Neural progenitor cell (in vitro differentiated cells): ENCODE measurements around the gene PPFIA4. TPM values are rescaled to one million over a fixed set of nuclear protein-coding genes. Genes with fewer than 3 reads are reported as not detected.
A peak's percentile ranks its signal among the peaks of the same experiment; 100 is the strongest.
"Not testable (repeated sequence)": the region's sequence is repeated elsewhere in the genome, so short reads cannot be mapped to it uniquely, and the experiment has no call there.

Source experiments
- DNase-seq: peaks from one replicate; pipeline ENCODE4 v3.0.0-alpha.2; 2016; ENCODE audit warnings: low spot score
- H2AFZ ChIP-seq: fragments of 200-600 bp; sonication (generic); replicated peaks from 2 replicates; pipeline ENCODE4 v1.6.1; 2016; ENCODE audit warnings: antibody characterized with exemption
- H3F3A ChIP-seq: fragments of 200-600 bp; sonication (generic); 2 replicates; pipeline ENCODE4 v1.6.1; 2016; ENCODE audit warnings: antibody characterized with exemption, low read depth
- H3K27ac ChIP-seq: fragments of 200-600 bp; sonication (generic); 2 replicates; pipeline ENCODE4 v1.5.1; 2016; ENCODE audit warnings: mild to moderate bottlenecking
- H3K27me3 ChIP-seq: fragments of 200-600 bp; sonication (generic); 2 replicates; pipeline ENCODE4 v1.6.1; 2016; ENCODE audit warnings: mild to moderate bottlenecking, moderate library complexity
- H3K36me3 ChIP-seq: fragments of 200-600 bp; sonication (generic); 2 replicates; pipeline ENCODE4 v1.5.1; 2016
- H3K4me1 ChIP-seq: fragments of 200-600 bp; sonication (generic); 2 replicates; pipeline ENCODE4 v1.6.1; 2016; ENCODE audit warnings: mixed run types
- H3K4me2 ChIP-seq: fragments of 200-600 bp; sonication (generic); 2 replicates; pipeline ENCODE4 v1.6.1; 2016
- H3K4me3 ChIP-seq: fragments of 200-600 bp; sonication (generic); 2 replicates; pipeline ENCODE4 v1.5.1; 2016
- H3K79me2 ChIP-seq: fragments of 200-600 bp; sonication (generic); 2 replicates; pipeline ENCODE4 v1.6.1; 2016; ENCODE audit warnings: low read depth
- H3K9ac ChIP-seq: fragments of 200-600 bp; sonication (generic); 2 replicates; pipeline ENCODE4 v1.6.1; 2016
- H3K9me3 ChIP-seq: fragments of 200-600 bp; sonication (generic); 2 replicates; pipeline ENCODE4 v1.5.1; 2016; ENCODE audit warnings: low read depth
- H4K20me1 ChIP-seq: fragments of 200-600 bp; sonication (generic); 2 replicates; pipeline ENCODE4 v1.6.1; 2016; ENCODE audit warnings: low read depth
- H3K27ac Mint-ChIP-seq: 3 replicates; pipeline ENCODE4 v1.8.0; 2021; ENCODE audit warnings: mixed read lengths
- H3K27me3 Mint-ChIP-seq: 2 replicates; pipeline ENCODE4 v1.8.0; 2022; ENCODE audit warnings: low read depth, mild to moderate bottlenecking, inconsistent platforms, moderate library complexity, mixed read lengths; ENCODE audit not compliant: insufficient read depth
- H3K36me3 Mint-ChIP-seq: 3 replicates; pipeline ENCODE4 v1.8.0; 2021; ENCODE audit warnings: mixed read lengths
- H3K4me1 Mint-ChIP-seq: 3 replicates; pipeline ENCODE4 v1.8.0; 2021; ENCODE audit warnings: mixed read lengths
- H3K4me3 Mint-ChIP-seq: 3 replicates; pipeline ENCODE4 v1.8.0; 2021; ENCODE audit warnings: mild to moderate bottlenecking, moderate library complexity, mixed read lengths
- H3K9me3 Mint-ChIP-seq: 3 replicates; pipeline ENCODE4 v1.8.0; 2020; ENCODE audit warnings: mixed read lengths
- CTCF ChIP-seq: fragments of 200-600 bp; sonication (generic); IDR thresholded peaks from 2 replicates; pipeline ENCODE4 v1.5.1; 2017; ENCODE audit warnings: antibody characterized with exemption, mild to moderate bottlenecking
- EZH2 ChIP-seq: fragments of 200-600 bp; sonication (generic); IDR thresholded peaks from 2 replicates; pipeline ENCODE4 v1.6.1; 2017; ENCODE audit warnings: antibody characterized with exemption, mild to moderate bottlenecking, moderate library complexity
- EZH2phosphoT487 ChIP-seq: fragments of 200-600 bp; sonication (generic); IDR thresholded peaks from 2 replicates; pipeline ENCODE4 v1.6.1; 2017; ENCODE audit warnings: antibody characterized with exemption
- total RNA-seq: library from RNA; depleted of rRNA; stranded (reverse); fragments of >200 nt; gene quantifications from 2 replicates; pipeline ENCODE4 v1.2.3, GENCODE V29; 2015; ENCODE audit warnings: low replicate concordance

PPFIA4 gene
- total RNA-seq, 1 donor from 2014 or later: 23.5 TPM

GRCh38 chr1:203017061-203017460, 9.2 kb upstream of the PPFIA4 start:
- no peak overlapping the region for H3K27ac ChIP-seq
- no peak for TF ChIP-seq CTCF
- no peak for TF ChIP-seq EZH2
- no peak for TF ChIP-seq EZH2phosphoT487
- H3F3A ChIP-seq: peaks cover 5% of the 10 kb centered on the region
- peaks cover 22% of the 10 kb centered on the region for H3K79me2 ChIP-seq
- Mint-ChIP-seq H3K27me3 (peaks cover 4% of the 10 kb centered on the region), H3K4me3 (no peak overlapping the region), H3K36me3 (peaks cover 44% of the 10 kb centered on the region), H3K27ac (no peak overlapping the region), H3K9me3 (no peaks in the 10 kb centered on the region), H3K4me1 (no peaks in the 10 kb centered on the region)
- H3K27me3 ChIP-seq: no peaks in the 10 kb centered on the region
- no peak overlapping the region for H3K9ac ChIP-seq
- peaks cover 4% of the 10 kb centered on the region for H4K20me1 ChIP-seq
- H3K4me2 ChIP-seq: no peak overlapping the region
- no peak for DNase-seq
- H3K9me3 ChIP-seq: no peaks in the 10 kb centered on the region
- H3K36me3 ChIP-seq: peaks cover 22% of the 10 kb centered on the region
- no peak overlapping the region for H3K4me3 ChIP-seq
- no peak overlapping the region for H2AFZ ChIP-seq
- no peaks in the 10 kb centered on the region for H3K4me1 ChIP-seq

- H3K4me1 ChIP-seq: no peaks in the 10 kb centered on the region
- H3K9me3 ChIP-seq: no peaks in the 10 kb centered on the region
- peaks cover 19% of the 10 kb centered on the region for H3K79me2 ChIP-seq
- no peak overlapping the region for H3K27ac ChIP-seq
- H3K9me3 Mint-ChIP-seq: no peaks in the 10 kb centered on the region
- H3K36me3 ChIP-seq: peaks cover 22% of the 10 kb centered on the region
- no peak overlapping the region for H2AFZ ChIP-seq
- no peak overlapping the region for H3K4me2 ChIP-seq
- DNase-seq: no peak
- no peak overlapping the region for H3K4me3 ChIP-seq
- no peak for TF ChIP-seq CTCF
- TF ChIP-seq EZH2phosphoT487: no peak
- TF ChIP-seq EZH2: no peak
- peaks cover 44% of the 10 kb centered on the region for H3K36me3 Mint-ChIP-seq
- H3K9ac ChIP-seq: no peak overlapping the region
- peaks cover 5% of the 10 kb centered on the region for H3F3A ChIP-seq
- no peak overlapping the region for H3K4me3 Mint-ChIP-seq
- no peak overlapping the region for H3K27ac Mint-ChIP-seq
- no peaks in the 10 kb centered on the region for H3K27me3 ChIP-seq
- no peaks in the 10 kb centered on the region for H3K4me1 Mint-ChIP-seq
- H3K27me3 Mint-ChIP-seq: peaks cover 4% of the 10 kb centered on the region
- H4K20me1 ChIP-seq: peaks cover 4% of the 10 kb centered on the region
Observed at GRCh38 chr1:203017692-203018091, 8.6 kb upstream of the PPFIA4 start.

- not testable (repeated sequence) for H3K27ac Mint-ChIP-seq, H3K79me2 ChIP-seq, H3K9ac ChIP-seq, H4K20me1 ChIP-seq, H3K4me3 Mint-ChIP-seq, DNase-seq, H3K4me1 ChIP-seq, H3K4me2 ChIP-seq, H3K27ac ChIP-seq, H3K27me3 Mint-ChIP-seq, H3K9me3 Mint-ChIP-seq, H2AFZ ChIP-seq, H3K4me3 ChIP-seq, H3K9me3 ChIP-seq
- H3K4me1 Mint-ChIP-seq: peaks cover 10% of the 10 kb centered on the region
- H3K36me3 Mint-ChIP-seq: peaks cover 32% of the 10 kb centered on the region
- H3K36me3 ChIP-seq: peaks cover 27% of the 10 kb centered on the region
- H3F3A ChIP-seq: peaks cover 30% of the 10 kb centered on the region
- H3K27me3 ChIP-seq: peaks cover 21% of the 10 kb centered on the region
Observed at GRCh38 chr1:203022855-203023254, 3.4 kb upstream of the PPFIA4 start.

- no peaks in the 10 kb centered on the region for H3K79me2 ChIP-seq
- H3K9ac ChIP-seq: no peak overlapping the region
- peaks cover 25% of the 10 kb centered on the region for H3K36me3 Mint-ChIP-seq
- H4K20me1 ChIP-seq: peaks cover 17% of the 10 kb centered on the region
- H3K27me3 ChIP-seq: peaks cover 38% of the 10 kb centered on the region
- H3K27ac ChIP-seq: no peak overlapping the region
- H3K36me3 ChIP-seq: peaks cover 18% of the 10 kb centered on the region
- no peak overlapping the region for H3K4me3 ChIP-seq
- peaks cover 14% of the 10 kb centered on the region for H3K27me3 Mint-ChIP-seq
- H3K9me3 ChIP-seq: no peaks in the 10 kb centered on the region
- no peak overlapping the region for H3K27ac Mint-ChIP-seq
- DNase-seq: no peak
- no peak overlapping the region for H3K4me2 ChIP-seq
- peaks cover 27% of the 10 kb centered on the region for H3F3A ChIP-seq
- peak overlapping the region; percentile 74 for H3K4me3 Mint-ChIP-seq
- peaks cover 11% of the 10 kb centered on the region for H3K4me1 ChIP-seq
- H3K9me3 Mint-ChIP-seq: no peaks in the 10 kb centered on the region
- H3K4me1 Mint-ChIP-seq: peaks cover 20% of the 10 kb centered on the region
- peak overlapping the region; percentile 75 for H2AFZ ChIP-seq
- no peak for TF ChIP-seq EZH2phosphoT487
- TF ChIP-seq EZH2: no peak
- no peak for TF ChIP-seq CTCF
Observed at GRCh38 chr1:203025686-203026030, 633 bp upstream of the PPFIA4 start.
